Chondrocyte (in vitro differentiated cells): ENCODE data around the gene SEMA4D. TPM values are rescaled to one million over a fixed set of nuclear protein-coding genes. Genes with fewer than 3 reads are reported as not detected.

Source experiments
- DNase-seq: peaks from one replicate; pipeline ENCODE4 v3.0.0; 2021; ENCODE audit warnings: mixed read lengths, low spot score
- H3K27ac Mint-ChIP-seq: one replicate; pipeline ENCODE4 v1.8.0; 2021; ENCODE audit warnings: mild to moderate bottlenecking, moderate library complexity, mixed read lengths; ENCODE audit not compliant: unreplicated experiment
- H3K27me3 Mint-ChIP-seq: 2 replicates; pipeline ENCODE4 v1.8.0; 2021; ENCODE audit warnings: low read depth, mixed read lengths
- H3K36me3 Mint-ChIP-seq: 2 replicates; pipeline ENCODE4 v1.8.0; 2021; ENCODE audit warnings: low read depth, mixed read lengths
- H3K4me1 Mint-ChIP-seq: 2 replicates; pipeline ENCODE4 v1.8.0; 2021; ENCODE audit warnings: low read depth, mild to moderate bottlenecking, mixed read lengths
- H3K4me3 Mint-ChIP-seq: one replicate; pipeline ENCODE4 v1.8.0; 2021; ENCODE audit warnings: mild to moderate bottlenecking, moderate library complexity, mixed read lengths; ENCODE audit not compliant: unreplicated experiment
- H3K9me3 Mint-ChIP-seq: 2 replicates; pipeline ENCODE4 v1.8.0; 2021; ENCODE audit warnings: low read depth, mixed read lengths
- total RNA-seq: library from RNA; stranded (reverse); gene quantifications from 3 replicates; pipeline ENCODE4 v1.2.1, GENCODE V29; 2021
- TF ChIP-seq, protein P1 (sequence below): fragments of 200-600 bp; sonication (generic); IDR thresholded peaks from 2 replicates; pipeline ENCODE4 v1.5.0; 2021; ENCODE audit warnings: antibody characterized with exemption, mild to moderate bottlenecking, moderate library complexity

SEMA4D gene
- total RNA-seq, 1 donor from 2014 or later, result 3.8 TPM

DNA sequence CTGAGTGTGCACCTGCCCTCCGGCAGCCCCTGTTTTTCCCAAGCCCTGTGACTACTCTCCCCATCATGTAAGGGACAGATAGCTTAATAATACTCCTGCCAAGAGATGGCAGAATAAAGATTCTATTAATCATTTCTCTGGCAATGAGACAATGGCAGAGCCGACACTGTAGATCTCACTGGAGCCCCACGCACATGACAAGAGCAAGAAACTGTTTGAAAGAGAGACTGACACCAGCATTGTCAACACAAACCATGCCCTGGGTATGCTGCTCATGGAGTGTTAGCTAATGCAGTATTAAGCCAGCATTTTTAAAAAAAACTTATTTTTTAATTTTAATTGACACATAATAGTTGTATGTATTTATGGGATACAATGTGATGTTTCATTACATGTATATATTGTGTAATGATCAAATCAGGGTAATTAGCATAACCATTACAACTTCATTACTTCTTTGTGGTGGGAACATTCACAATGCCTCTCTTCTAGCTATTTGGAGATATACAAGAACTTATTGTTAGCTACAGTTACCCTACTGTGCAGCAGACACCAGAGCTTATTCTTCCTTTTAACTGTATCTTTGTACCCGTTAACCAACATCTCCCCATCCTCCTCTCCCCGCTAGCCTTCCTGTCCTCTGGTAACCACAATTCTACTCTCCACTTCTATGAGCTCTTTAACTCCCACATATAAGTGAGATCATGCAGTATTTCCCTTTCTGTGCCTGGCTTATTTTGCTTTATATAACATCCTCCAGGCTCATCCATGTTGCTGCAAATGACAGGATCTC, 31.5 kb upstream of the SEMA4D start:
- Mint-ChIP-seq H3K27ac (no peak overlapping the region), H3K4me1 (peaks cover 5% of the 10 kb centered on the region), H3K36me3 (peaks cover 1% of the 10 kb centered on the region), H3K27me3 (peaks cover 18% of the 10 kb centered on the region), H3K9me3 (peaks cover 10% of the 10 kb centered on the region), H3K4me3 (no peak overlapping the region)
- no peak for DNase-seq
- TF ChIP-seq, protein P1, sequence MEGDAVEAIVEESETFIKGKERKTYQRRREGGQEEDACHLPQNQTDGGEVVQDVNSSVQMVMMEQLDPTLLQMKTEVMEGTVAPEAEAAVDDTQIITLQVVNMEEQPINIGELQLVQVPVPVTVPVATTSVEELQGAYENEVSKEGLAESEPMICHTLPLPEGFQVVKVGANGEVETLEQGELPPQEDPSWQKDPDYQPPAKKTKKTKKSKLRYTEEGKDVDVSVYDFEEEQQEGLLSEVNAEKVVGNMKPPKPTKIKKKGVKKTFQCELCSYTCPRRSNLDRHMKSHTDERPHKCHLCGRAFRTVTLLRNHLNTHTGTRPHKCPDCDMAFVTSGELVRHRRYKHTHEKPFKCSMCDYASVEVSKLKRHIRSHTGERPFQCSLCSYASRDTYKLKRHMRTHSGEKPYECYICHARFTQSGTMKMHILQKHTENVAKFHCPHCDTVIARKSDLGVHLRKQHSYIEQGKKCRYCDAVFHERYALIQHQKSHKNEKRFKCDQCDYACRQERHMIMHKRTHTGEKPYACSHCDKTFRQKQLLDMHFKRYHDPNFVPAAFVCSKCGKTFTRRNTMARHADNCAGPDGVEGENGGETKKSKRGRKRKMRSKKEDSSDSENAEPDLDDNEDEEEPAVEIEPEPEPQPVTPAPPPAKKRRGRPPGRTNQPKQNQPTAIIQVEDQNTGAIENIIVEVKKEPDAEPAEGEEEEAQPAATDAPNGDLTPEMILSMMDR, result no peak

DNA sequence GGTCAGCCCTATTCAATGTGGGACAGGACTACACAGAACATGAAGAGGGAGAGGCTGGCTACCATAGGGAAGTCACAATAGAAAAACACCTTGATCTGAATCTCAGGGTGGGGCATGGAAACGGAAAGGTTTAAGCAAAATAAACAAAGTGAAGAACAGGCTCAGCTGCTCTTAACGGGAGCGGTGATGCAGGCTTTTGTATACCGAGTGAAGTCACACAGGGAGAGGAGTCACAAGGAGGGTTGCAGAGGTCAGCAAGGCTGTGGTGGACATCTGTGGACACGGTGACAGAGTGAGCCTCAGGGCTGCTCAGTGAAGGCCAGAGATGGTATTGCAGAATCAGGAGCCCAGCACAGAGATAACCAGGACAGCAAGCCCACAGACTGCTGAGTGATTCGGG, 30.6 kb upstream of the SEMA4D start:
- peaks cover 10% of the 10 kb centered on the region for H3K9me3 Mint-ChIP-seq

DNA sequence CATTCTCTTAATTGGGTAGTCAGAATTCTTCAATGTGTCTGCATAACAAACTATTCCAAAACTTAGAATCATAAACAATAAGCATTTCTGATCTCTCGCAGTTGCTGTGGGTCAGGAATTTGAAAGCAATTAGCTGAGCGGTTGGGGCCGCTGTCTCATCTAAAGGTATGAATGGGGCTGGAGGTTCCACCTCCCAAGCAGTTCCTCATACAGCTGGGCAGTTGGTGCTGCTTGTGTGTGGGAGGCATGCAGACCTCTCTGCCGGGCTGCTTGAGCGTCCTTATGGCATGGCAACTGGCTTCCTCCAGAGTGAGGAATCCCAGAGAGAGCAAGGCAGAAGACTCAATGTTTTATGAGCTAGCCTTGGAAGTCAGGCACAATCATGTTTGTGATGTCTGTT, 30.2 kb upstream of the SEMA4D start:
- Mint-ChIP-seq H3K9me3 (peaks cover 10% of the 10 kb centered on the region), H3K27ac (no peak overlapping the region), H3K4me3 (no peak overlapping the region)

More for the DNA sequence above, 30.6 kb upstream of the SEMA4D start:
- H3K27me3 Mint-ChIP-seq, result peaks cover 17% of the 10 kb centered on the region
- no peak overlapping the region for H3K27ac Mint-ChIP-seq
- no peak overlapping the region for H3K4me3 Mint-ChIP-seq
- no peak for DNase-seq
- TF ChIP-seq, protein P1, result no peak
- H3K36me3 Mint-ChIP-seq, result peaks cover under 1% of the 10 kb centered on the region
- peaks cover 4% of the 10 kb centered on the region for H3K4me1 Mint-ChIP-seq

DNA sequence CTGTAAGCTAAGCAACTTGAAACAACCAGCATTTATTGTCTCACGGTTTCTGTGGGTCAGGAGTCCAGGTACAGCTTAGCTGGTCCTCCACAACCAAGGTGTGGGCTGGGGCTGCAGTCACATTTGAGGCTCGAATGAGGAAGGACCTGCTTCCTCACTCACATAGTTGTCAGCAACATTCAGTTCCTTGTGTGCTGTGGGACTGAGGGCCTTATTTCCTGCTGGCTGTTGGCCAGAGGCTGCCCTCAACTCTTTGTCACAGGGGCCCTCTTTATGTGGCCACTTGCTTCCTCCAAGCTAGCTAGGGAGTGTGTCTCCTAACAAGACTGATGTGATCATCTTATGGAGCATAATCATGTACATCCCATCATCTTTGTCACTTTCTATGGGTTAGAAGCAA, 29.2 kb upstream of the SEMA4D start:
- H3K4me3 Mint-ChIP-seq, result no peak overlapping the region
- peaks cover 10% of the 10 kb centered on the region for H3K9me3 Mint-ChIP-seq
- no peaks in the 10 kb centered on the region for H3K36me3 Mint-ChIP-seq
- TF ChIP-seq, protein P1, result no peak
- peaks cover 2% of the 10 kb centered on the region for H3K4me1 Mint-ChIP-seq
- peaks cover 15% of the 10 kb centered on the region for H3K27me3 Mint-ChIP-seq
- no peak overlapping the region for H3K27ac Mint-ChIP-seq
- DNase-seq, result no peak

More for the DNA sequence above, 30.2 kb upstream of the SEMA4D start:
- TF ChIP-seq, protein P1, result no peak
- DNase-seq, result no peak
- H3K27me3 Mint-ChIP-seq, result peaks cover 15% of the 10 kb centered on the region
- peaks cover 2% of the 10 kb centered on the region for H3K4me1 Mint-ChIP-seq
- no peaks in the 10 kb centered on the region for H3K36me3 Mint-ChIP-seq

DNA sequence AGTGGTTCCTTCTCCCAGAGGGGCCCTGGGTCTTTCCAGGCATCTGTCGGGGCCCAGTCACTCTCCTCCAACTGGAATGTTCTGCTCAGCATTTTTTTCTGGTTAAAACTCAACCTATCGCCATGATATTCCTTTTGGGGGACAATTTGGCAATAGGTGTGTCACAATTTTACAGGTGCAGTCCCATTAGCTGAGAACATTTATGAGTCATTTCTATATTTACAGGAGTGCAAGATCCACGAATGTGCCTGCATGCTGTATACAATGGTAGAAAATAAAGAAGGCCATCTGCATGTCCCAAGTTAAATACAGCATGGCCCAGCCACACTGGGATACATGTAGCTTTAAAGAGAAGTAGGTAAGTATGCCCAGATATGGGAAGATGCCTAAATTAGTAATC, 28.8 kb upstream of the SEMA4D start:
- no peak overlapping the region for H3K27ac Mint-ChIP-seq
- TF ChIP-seq, protein P1, result no peak
- H3K4me3 Mint-ChIP-seq, result no peak overlapping the region
- H3K27me3 Mint-ChIP-seq, result peaks cover 15% of the 10 kb centered on the region
- H3K9me3 Mint-ChIP-seq, result peaks cover 10% of the 10 kb centered on the region
- H3K36me3 Mint-ChIP-seq, result no peaks in the 10 kb centered on the region
- no peak for DNase-seq
- H3K4me1 Mint-ChIP-seq, result peaks cover 2% of the 10 kb centered on the region
